Measurements from ENCODE around the gene SPARC.
"Not testable (repeated sequence)": the region's sequence is repeated elsewhere in the genome, so short reads cannot be mapped to it uniquely, and the experiment has no call there.

SPARC gene

GRCh38 chr5:151682751-151683331 is 3.9 kb downstream of the SPARC start:
- peak overlapping the region in 4 of 7 experiments; percentile 5 to 50 (median 28) for H3K4me3 ChIP-seq
- peak overlapping the region in 17 of 21 experiments; percentile 14 to 96 (median 88) for H3K27ac ChIP-seq

GRCh38 chr5:151682240-151682639 is 4.5 kb downstream of the SPARC start:
- H3K27ac ChIP-seq: peak overlapping the region in 17 of 21 experiments; percentile 22 to 96 (median 88)
- H3K4me3 ChIP-seq: peak overlapping the region in 4 of 7 experiments; percentile 0 to 11 (median 8)

GRCh38 chr5:151680944-151681427 is 5.7 kb downstream of the SPARC start:
- Histone ChIP-seq H3K27ac (peak overlapping the region in 17 of 21 experiments; percentile 10 to 96 (median 57)), H3K4me3 (peak overlapping the region in 1 of 7 experiments; percentile 3)

- not testable (repeated sequence) for H3K4me3 ChIP-seq
- H3K27ac ChIP-seq: peak overlapping the region in 13 of 21 experiments; percentile 10 to 96 (median 86)
These were observed 6.6 kb downstream of the SPARC start for GRCh38 chr5:151680156-151680505.

- Histone ChIP-seq H3K27ac (peak overlapping the region in 15 of 21 experiments; percentile 24 to 96 (median 73)), H3K4me3 (no peak overlapping the region)
These were observed 7.1 kb downstream of the SPARC start for GRCh38 chr5:151679421-151680155.

GRCh38 chr5:151678713-151679112 is 8.0 kb downstream of the SPARC start:
- Histone ChIP-seq H3K27ac (peak overlapping the region in 17 of 21 experiments; percentile 4 to 96 (median 65)), H3K4me3 (no peak overlapping the region)

- H3K4me3 ChIP-seq: peak overlapping the region in 1 of 7 experiments; percentile 3
- H3K27ac ChIP-seq: peak overlapping the region in 19 of 21 experiments; percentile 19 to 96 (median 65)
These were observed 8.8 kb downstream of the SPARC start for GRCh38 chr5:151677776-151678545.

- no peak overlapping the region for H3K4me3 ChIP-seq
- peak overlapping the region in 20 of 21 experiments; percentile 33 to 96 (median 64) for H3K27ac ChIP-seq
These were observed 10.0 kb downstream of the SPARC start for GRCh38 chr5:151676719-151677118.

- peak overlapping the region in 17 of 21 experiments; percentile 47 to 96 (median 76) for H3K27ac ChIP-seq
- no peak overlapping the region for H3K4me3 ChIP-seq
These were observed 10.4 kb downstream of the SPARC start for GRCh38 chr5:151676314-151676712.

GRCh38 chr5:151675611-151676313 is 11.0 kb downstream of the SPARC start:
- Histone ChIP-seq H3K27ac (peak overlapping the region in 20 of 21 experiments; percentile 13 to 96 (median 72)), H3K4me3 (no peak overlapping the region)

GRCh38 chr5:151674626-151675610 is 11.8 kb downstream of the SPARC start:
- Histone ChIP-seq H3K27ac (peak overlapping the region in 20 of 21 experiments; percentile 18 to 96 (median 72)), H3K4me3 (no peak overlapping the region)

- Histone ChIP-seq H3K4me3 (no peak overlapping the region), H3K27ac (peak overlapping the region in 13 of 21 experiments; percentile 11 to 96 (median 76))
These were observed 13.3 kb downstream of the SPARC start for GRCh38 chr5:151673421-151673820.

GRCh38 chr5:151672516-151672915 is 14.2 kb downstream of the SPARC start:
- no peak overlapping the region for H3K4me3 ChIP-seq
- peak overlapping the region in 19 of 21 experiments; percentile 40 to 96 (median 63) for H3K27ac ChIP-seq

GRCh38 chr5:151671950-151672349 is 14.8 kb downstream of the SPARC start:
- H3K27ac ChIP-seq: peak overlapping the region in 18 of 21 experiments; percentile 42 to 96 (median 64)
- no peak overlapping the region for H3K4me3 ChIP-seq

GRCh38 chr5:151670953-151671636 is 15.6 kb downstream of the SPARC start:
- Histone ChIP-seq H3K27ac (peak overlapping the region in 18 of 21 experiments; percentile 42 to 96 (median 64)), H3K4me3 (no peak overlapping the region)

GRCh38 chr5:151670083-151670686 is 16.5 kb downstream of the SPARC start:
- H3K4me3 ChIP-seq: no peak overlapping the region
- H3K27ac ChIP-seq: peak overlapping the region in 13 of 21 experiments; percentile 5 to 96 (median 63)

- peak overlapping the region in 9 of 21 experiments; percentile 0 to 83 (median 30) for H3K27ac ChIP-seq
- no peak overlapping the region for H3K4me3 ChIP-seq
These were observed 19.6 kb downstream of the SPARC start for GRCh38 chr5:151667083-151667482.

All from skin epidermis (tissue), 12 donors.